Raji (cell line): ENCODE results near the gene GGT6.

Experiments used
- POLR2A ChIP-seq: IDR thresholded peaks from 2 replicates; pipeline ENCODE4 v1.6.1; 2011; ENCODE audit warnings: low read depth, low read length, control low read depth; ENCODE audit not compliant: insufficient read depth

The GGT6 gene

DNA sequence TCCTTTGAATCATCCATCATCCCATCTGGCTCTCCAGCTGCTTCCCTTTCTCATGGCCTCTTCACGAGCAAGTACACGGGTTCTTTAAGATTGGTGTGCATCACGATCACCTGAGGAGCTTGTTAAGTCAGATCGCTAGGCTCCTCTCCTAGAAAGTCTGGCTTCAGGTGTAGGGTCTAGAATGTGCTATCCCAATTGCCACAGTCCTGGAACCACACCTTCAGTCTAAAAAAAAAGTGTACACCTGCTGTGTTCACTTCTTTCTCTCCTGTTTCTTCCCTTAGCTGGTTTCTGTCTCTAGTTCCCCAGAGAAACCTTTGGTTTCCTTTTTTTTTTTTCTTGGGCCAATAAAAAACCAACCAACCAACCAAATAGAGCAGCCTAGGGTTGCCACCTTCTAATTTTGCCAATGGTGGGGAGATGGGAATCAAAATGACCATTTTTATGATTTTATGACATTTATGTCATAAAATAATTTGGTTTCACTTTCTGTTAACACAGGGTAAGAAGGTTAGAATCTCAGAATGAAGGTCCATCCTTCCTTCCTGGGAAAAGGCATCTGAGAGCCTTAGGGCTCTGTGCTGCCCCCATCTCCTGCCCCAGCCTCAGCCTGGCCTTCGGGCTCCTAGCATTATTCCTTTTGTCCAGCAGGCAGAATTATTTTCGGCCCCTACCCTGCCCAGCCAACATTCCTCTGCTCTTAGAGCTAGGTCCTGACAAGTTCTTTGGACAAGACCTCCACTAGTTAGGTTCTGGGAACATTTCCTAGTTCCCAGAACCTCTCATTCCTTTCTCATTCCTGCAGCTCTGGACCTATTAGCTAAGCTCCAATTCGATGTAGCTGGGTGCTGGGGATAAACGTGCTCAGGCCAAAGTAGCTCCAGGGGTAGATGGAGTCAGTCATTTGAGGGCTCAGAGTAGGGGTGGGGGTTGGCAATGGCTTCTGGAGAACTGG lies 1.9 kb upstream of the GGT6 start:
- no peak for TF ChIP-seq POLR2A

DNA sequence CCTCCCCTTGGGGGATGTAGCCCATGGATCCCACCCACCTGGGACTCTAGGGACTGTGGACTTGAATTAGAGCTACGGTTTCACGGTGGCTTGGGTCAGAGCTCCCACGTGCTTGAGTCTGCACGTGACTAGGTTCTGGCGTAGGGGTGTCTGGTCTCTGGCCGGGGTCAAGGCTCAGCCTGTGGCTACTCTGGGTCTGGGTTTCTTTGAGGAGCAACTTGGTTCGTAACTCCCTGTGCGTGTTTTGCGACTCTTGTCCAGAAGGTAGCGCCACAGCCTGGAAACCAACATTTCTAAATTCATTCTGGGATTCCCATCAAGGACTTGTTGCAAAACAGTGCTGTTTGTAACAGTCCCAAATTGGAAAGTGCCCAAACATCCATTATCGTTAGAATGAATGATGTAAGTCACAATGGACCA lies 470 bp upstream of the GGT6 start:
- TF ChIP-seq POLR2A = no peak

DNA sequence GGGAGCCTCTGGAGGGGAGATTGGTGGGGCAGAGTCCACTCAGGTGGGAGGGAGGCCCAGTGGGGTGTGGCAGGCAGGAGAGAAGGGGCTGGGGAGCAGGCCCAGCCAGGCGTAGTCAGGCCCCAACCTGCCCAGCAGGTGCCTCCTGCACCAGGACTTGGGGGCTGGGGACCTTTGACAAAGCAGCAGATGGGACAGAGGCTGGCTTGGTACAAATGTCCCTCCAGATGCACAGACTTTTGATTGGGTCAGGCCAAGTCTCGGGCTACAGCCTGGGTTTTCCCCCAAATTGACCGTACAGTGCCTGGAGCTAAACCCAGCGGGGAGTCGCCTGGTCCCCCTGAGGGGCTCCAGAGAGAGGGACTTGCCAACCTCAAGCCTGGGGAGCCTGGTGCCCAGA lies 411 bp downstream of the GGT6 start:
- no peak for TF ChIP-seq POLR2A

DNA sequence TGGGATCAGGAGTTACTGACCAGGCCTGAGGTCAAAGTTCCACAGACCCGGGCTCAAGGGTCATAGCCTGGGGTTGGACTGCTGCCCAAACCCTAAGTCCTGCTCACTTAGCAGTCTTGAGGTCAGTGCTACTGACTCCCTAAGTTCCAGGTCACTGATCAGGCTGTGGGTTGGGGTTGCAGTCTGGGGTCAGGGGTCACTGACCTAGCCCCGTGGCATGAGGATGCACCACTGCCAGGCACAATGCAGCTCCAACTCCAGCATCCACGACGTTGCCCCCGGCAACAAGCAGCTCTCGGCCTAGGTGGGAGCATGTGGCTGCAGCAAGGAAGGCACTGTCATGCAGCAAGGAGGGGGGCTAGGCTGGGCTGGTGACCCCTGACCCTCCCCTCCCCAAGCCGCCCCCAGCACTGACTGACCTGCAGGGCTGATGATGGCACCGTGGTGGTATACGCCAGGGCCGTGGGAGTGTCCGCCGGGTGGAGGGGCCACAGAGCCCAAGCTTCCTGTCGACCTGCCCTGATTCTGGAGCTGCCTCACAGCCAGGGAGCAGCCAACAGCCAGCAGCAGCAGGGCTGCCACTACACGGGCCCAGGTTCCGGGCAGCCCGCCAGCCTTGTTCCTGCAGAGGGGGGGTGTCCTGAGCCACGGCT lies 1.1 kb downstream of the GGT6 start:
- TF ChIP-seq POLR2A = no peak

DNA sequence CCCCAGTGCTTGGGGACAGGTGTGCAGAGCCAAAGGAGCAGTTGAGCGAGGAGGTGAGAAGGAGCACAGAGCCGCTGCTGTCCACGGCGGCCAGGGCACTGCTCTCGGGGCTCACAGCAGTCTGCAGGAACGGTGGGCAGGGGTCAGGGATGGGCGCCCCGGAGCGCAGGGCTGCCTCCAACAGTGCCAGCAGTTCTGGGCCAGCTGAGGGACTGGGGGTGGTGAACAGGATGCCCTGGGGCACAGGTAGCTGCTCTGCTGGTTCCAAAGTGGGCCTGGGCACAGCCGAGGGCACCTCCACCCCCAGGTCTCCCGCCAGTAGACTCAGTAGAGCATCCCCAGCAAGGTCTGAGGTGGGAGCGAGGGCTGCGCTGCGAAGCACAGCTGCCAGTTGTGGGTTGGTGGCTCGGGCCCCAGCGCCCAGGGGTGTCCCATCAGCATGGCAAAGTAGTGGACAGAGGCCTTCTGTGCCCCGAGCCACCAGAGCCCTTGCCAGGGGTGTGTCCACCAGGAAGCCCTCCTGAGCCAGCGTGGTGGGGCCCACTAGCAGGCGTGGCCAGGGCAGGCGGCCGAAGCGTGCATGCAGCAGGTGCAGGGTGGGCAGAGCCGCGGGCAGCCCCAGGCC lies 1.9 kb downstream of the GGT6 start:
- TF ChIP-seq POLR2A = no peak

DNA sequence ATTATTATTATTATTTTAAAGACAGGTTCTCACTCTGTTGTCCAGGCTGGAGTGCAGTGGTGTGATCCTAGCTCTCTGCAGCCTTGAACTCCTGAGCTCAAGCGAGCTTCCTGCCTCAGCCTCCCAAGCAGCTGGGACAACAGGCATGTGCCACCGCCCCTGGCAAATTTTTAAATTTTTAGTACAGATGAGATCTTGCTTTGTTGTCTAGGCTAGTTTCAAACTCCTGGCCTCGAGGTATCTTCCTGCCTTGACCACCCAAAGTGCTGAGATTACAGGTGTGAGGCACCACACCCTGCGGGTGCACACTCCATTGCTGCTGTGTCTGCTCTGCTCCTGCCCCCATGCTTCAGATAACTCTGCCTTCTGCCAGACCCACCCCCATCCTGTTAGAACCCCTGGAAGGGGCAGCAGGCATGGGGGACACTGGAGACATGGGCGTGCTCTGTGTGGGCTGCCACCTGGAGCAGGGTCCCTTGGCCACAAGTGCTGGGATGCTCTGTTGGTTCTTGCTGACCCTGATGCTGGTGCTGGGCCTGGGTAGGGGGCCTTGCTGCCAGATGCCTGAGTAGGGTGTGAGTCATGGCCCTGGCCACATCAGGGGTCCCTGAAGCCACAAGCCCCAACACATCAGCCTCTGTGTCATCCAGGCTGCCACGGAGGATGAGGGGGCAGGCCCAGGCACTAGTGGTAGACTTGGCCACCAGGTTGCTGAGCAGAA lies 2.6 kb downstream of the GGT6 start:
- no peak for TF ChIP-seq POLR2A

DNA sequence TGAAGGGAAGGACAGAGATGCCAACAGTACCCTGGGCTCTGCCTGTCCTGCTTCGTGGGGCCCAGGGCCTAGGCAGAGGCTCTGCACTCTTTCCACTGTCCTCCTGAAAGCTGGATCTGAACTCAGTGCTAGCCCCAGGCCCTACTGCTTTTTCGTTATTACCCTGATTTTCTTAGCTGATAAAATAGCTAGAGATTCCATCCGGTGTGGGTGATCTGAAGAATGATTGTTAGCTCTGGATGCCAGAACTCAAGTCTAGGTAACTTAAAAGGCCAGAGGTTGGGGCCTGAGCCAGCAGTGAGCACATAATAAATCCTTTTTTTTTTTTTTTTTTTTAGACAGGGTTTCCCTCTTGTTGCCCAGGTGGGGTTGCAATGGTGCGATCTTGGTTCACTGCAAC lies 3.4 kb downstream of the GGT6 start:
- TF ChIP-seq POLR2A = no peak

DNA sequence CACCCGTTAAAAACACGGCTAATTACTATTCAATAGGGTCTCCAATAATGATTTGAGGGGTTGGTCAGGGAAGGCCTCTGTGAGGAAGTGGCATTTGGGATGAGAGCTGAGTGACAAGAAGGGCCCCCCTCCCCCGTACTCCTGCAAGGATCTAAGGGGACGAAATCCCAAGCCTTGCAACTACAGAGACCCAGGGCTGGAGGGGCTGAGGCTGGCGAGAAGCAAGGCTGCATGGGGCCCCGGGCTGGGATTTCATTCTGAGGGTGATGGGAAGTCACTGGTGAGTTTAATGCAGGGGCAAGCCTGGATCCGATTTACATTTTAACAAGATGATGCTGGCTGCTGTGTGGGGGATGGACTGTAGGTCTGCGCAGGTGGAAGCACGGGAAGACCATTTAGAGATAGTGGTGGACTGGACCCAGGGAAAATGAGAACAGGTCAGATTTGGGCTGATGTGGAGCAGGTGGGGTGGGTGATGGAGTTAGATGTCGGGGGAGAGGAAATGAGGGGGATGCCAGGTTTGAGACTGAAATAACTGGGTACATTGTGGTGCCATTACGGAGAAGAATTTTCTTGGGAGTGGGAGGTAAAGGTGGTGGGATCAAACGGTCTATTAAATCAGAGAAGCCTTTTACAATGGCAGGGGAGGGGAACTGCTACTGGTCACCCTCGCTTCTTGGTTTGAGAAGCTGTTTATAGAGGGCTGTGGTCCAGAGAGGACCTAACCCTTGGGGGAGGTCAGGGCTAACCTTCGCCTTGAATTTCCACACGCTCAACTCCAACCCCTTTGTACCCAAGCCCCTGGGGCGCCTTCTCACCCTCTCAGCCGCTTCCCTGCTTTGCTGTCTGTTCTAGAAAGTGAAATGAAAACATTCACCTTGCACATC lies 4.3 kb downstream of the GGT6 start:
- no peak for TF ChIP-seq POLR2A

DNA sequence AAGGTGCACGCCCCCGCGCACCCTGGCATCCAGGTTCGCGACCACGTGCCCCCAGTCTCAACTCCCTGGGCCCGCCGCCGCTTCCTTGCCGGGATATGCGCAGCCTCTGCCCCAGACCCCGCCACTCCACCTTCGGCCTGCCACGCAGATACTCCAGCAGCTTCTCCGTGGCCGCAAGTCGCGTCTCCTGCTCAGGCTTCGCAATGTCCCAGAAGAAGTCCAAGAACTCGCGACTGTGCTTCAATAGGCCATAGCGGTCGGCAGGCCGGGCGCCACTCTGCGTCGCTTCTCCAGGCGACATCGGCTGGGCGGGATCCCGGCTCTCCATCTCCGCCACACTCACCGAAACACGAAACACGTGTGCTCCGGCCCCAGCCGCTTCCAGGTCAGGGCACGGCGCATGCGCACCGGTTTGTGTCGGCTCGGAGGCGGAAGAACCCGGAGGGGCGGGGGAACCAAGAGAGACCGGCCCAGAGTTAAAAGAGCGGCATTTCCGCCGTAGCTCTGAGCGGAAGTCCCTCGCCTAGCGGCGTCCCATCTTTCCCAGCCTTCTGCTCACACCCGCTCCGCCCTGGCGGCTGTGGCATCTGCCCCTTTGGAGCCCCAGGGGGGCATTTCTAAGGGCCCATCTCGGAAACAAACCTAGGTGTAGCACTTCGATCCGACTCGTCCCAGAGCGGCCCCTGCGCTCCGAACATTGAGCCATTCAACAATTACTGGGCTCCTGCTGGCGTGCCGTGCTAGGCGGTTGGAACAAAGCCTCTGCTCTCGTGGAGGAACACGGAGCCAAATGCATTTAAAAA lies 5.2 kb downstream of the GGT6 start, which contains the start of gene MYBBP1A:
Gene MYBBP1A (minus strand): TSS at position 388 of the 803 bp plus-strand sequence. CDS start 60 bp downstream, at position 328.
- peak; percentile 88 for TF ChIP-seq POLR2A

DNA sequence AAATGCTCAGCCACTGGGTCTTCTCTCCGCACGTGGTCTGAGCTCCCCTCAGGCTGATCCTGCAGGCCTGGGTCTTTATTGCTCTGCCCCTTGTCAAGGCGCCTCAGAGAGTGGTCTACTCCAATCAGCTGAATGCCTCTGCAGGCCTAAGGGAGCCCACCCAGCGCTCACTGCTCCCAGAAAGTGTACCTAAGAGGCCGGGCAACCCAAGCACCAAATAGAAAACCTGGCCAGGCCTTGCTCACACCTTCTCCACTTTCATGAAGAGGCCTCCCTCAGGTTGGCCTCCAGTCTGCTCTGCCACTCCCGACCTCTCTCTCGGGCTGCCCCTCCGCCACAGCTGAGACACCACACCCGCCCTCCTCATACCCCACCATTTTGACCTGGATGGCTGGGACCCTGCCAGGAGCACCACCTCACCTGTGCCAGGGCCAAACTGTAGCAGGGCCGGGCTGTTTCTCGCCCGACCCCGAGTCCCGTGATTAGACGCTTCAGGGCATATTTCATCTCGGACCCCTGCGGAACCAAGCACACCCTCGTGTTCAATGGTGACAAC lies 5.9 kb downstream of the GGT6 start:
- TF ChIP-seq POLR2A = no peak

DNA sequence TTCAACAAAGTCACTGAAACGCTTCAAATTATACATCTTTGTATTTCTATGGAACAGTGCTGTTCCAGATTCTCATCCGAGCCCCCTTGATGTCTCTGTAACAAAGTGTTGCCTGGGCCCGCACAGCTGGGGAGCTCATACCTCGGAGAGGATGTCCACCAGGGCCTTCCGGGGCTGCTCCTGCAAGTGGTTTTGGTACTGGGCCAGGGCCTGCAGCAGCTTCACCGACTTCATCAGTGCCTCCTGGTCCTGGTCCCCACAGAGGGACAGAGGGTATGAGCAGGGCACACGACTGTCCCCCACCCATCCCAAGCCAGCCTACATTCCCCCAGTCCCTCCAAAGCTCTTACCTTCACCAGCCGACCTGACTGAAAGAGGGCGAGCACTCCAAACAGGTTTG lies 6.7 kb downstream of the GGT6 start:
- no peak for TF ChIP-seq POLR2A

DNA sequence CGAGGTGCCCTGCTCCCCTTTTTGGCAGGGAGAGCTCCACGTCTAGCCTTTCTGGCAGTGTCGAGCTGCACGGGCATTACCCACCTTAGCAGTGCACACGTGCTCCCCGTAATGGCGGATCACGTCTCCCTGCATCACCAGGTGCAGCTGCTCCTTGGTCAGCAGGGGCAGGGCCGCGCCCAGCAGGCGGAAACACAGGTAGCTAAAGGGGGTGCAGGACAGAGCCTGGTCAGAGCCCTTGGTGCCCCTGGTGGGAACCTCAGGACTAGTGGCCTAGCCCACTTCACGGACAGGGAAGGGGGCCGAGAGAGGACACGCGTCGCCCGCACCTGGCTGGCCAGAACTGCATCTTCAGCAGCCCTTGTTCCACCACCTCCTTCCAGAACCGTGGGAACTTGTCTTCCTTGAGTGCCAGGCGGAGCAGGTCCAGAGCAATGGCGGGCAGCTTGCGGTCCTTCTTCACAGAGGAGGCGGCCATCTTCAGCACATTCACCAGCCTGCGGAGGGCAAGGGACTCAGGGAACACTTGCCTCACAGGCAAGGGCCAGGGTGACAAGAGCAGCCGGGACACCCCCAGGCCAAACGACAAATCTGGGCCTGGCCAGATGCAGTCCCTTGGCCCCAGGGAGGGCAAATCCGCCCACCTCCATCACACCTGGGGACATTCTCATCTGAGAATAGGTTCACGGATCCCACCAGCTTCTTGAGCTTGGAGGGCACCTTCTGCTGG lies 8.4 kb downstream of the GGT6 start:
- TF ChIP-seq POLR2A = no peak
